Endothelial cell of umbilical vein (primary cell): ENCODE data around the gene IL12B. TPM values are rescaled to one million over a fixed set of nuclear protein-coding genes. Genes with fewer than 3 reads are reported as not detected.

Experiments
- BruUV-seq: library from RNA; stranded (reverse); fragments of 400-500 nt; replicated peaks from 2 replicates; lab custom pipeline; 2021; lab: Mats Ljungman, UMichigan
- CTCF ChIA-PET: fragments of 300-600, 350-600 bp; sonication (Branson Sonifier 250); formaldehyde crosslinking; loops from one replicate; lab custom pipeline; 2021; ENCODE audit warnings: antibody characterized with exemption, inconsistent platforms; lab: Charles Lee
- POLR2A ChIA-PET: fragments of 300-600, 350-600 bp; sonication (Branson Sonifier 250); formaldehyde crosslinking; loops from one replicate; lab custom pipeline; 2021; ENCODE audit warnings: antibody characterized with exemption, inconsistent platforms; lab: Charles Lee
- DNase-seq: peaks from one replicate; pipeline ENCODE4 v3.0.0-alpha.2; 2011; ENCODE audit warnings: low read depth, low spot score
- FAIRE-seq: peaks from 2 replicates; lab custom pipeline; 2011; peaks lifted over from hg19 to GRCh38; lab: Jason Lieb, UNC
- H2AFZ ChIP-seq: 2 replicates; pipeline ENCODE4 v1.6.0; 2012; ENCODE audit warnings: low read depth, low read length, control low read depth, inconsistent platforms
- H3K27ac ChIP-seq: 2 replicates; pipeline ENCODE4 v1.5.1; 2011; ENCODE audit warnings: low read depth, mild to moderate bottlenecking, control low read depth, low read length, moderate library complexity; ENCODE audit not compliant: insufficient read depth
- H3K27me3 ChIP-seq, 2 experiments: 2 replicates each; pipeline versions ENCODE4 v1.6.0 to v1.6.1; 2011; ENCODE audit warnings: low read length in 2 of 2, mixed read lengths in 1 of 2; ENCODE audit not compliant: control insufficient read depth in 2 of 2, insufficient read depth in 2 of 2
- H3K36me3 ChIP-seq, 2 experiments: 2 replicates in 1 of 2; 3 replicates in 1 of 2; pipeline ENCODE4 v1.5.1; 2011; ENCODE audit warnings: low read length in 2 of 2, mild to moderate bottlenecking in 1 of 2, moderate library complexity in 1 of 2; ENCODE audit not compliant: control insufficient read depth in 2 of 2, insufficient read depth in 2 of 2; ENCODE audit errors: extremely low read depth in 1 of 2
- H3K4me1 ChIP-seq: 3 replicates; pipeline ENCODE4 v1.5.1; 2011; ENCODE audit warnings: mild to moderate bottlenecking, low read length; ENCODE audit not compliant: control insufficient read depth, insufficient read depth; ENCODE audit errors: extremely low read depth
- H3K4me2 ChIP-seq: 2 replicates; pipeline ENCODE4 v1.6.1; 2011; ENCODE audit warnings: low read length, control low read depth, mixed read lengths; ENCODE audit not compliant: insufficient read depth
- H3K4me3 ChIP-seq, 3 experiments: fragments of 200-600 bp in 1 of 3; sonication (generic), shearing (Covaris generic) in 1 of 3; replicated peaks in 1 of 3; 2 replicates each; pipeline ENCODE4 v1.5.1; 2011 to 2016; ENCODE audit warnings: control low read depth in 3 of 3, low read length in 3 of 3, mild to moderate bottlenecking in 2 of 3, inconsistent platforms in 1 of 3, low read depth in 1 of 3, moderate library complexity in 1 of 3; ENCODE audit not compliant: insufficient read depth in 1 of 3
- H3K79me2 ChIP-seq: 2 replicates; pipeline ENCODE4 v1.6.0; 2012; ENCODE audit warnings: low read length, inconsistent platforms; ENCODE audit not compliant: control insufficient read depth, insufficient read depth
- H3K9ac ChIP-seq: replicated peaks from 2 replicates; pipeline ENCODE3; 2011; ENCODE audit warnings: low read length, control low read depth; ENCODE audit not compliant: insufficient read depth; ENCODE audit errors: extremely low read depth
- H3K9me1 ChIP-seq: replicated peaks from 3 replicates; pipeline ENCODE4 v1.6.0; 2011; ENCODE audit warnings: mild to moderate bottlenecking, low read length; ENCODE audit not compliant: control insufficient read depth, insufficient read depth; ENCODE audit errors: extremely low read depth
- H3K9me3 ChIP-seq: replicated peaks from 2 replicates; pipeline ENCODE4 v1.5.1; 2012; ENCODE audit warnings: low read length, inconsistent platforms; ENCODE audit not compliant: control insufficient read depth, insufficient read depth
- H4K20me1 ChIP-seq: replicated peaks from 2 replicates; pipeline ENCODE3; 2011; ENCODE audit warnings: mild to moderate bottlenecking, low read length; ENCODE audit not compliant: control insufficient read depth, insufficient read depth; ENCODE audit errors: extremely low read depth
- EZH2 ChIP-seq: IDR thresholded peaks from 2 replicates; pipeline ENCODE4 v1.6.1; 2012; ENCODE audit warnings: borderline replicate concordance, low read depth, mild to moderate bottlenecking, moderate library complexity, low read length, inconsistent platforms; ENCODE audit not compliant: severe bottlenecking
- FOS ChIP-seq: IDR thresholded peaks from 2 replicates; pipeline ENCODE4 v1.6.1; 2011; ENCODE audit warnings: mild to moderate bottlenecking, low read length, moderate library complexity, borderline replicate concordance; ENCODE audit not compliant: insufficient read depth
- GATA2 ChIP-seq: IDR thresholded peaks from 2 replicates; pipeline ENCODE4 v1.7.0; 2011; ENCODE audit warnings: low read depth, mild to moderate bottlenecking, moderate library complexity, mixed read lengths, low read length; ENCODE audit not compliant: insufficient read length, insufficient read depth
- JUN ChIP-seq: IDR thresholded peaks from 2 replicates; pipeline ENCODE4 v1.6.1; 2011; ENCODE audit warnings: borderline replicate concordance, low read depth; ENCODE audit not compliant: insufficient read length, insufficient read depth
- MYC ChIP-seq: IDR thresholded peaks from one replicate; pipeline ENCODE4 v1.6.1; 2011; ENCODE audit warnings: mild to moderate bottlenecking, low read depth, low read length
- POLR2A ChIP-seq: IDR thresholded peaks from 2 replicates; pipeline ENCODE4 v1.6.1; 2012; ENCODE audit warnings: low read depth, mild to moderate bottlenecking, control low read depth, low read length
- POLR2AphosphoS5 ChIP-seq: IDR thresholded peaks from 2 replicates; pipeline ENCODE4 v1.6.1; 2012; ENCODE audit warnings: low read depth, mild to moderate bottlenecking, control low read depth, low read length, moderate library complexity; ENCODE audit not compliant: insufficient read depth
- dilution Hi-C: fragments of 300-500 bp; cut with MboI; formaldehyde crosslinking; loops from one replicate; pipeline ENCODE4 v1.15.0; 2019; ENCODE audit warnings: low sequenced_read_pairs; ENCODE audit not compliant: extremely low pct_ligation_motif_present
- intact Hi-C: fragments of 100-400 bp; cut with micrococcal nuclease; formaldehyde crosslinking; loops from one replicate; pipeline ENCODE4 v1.10.0; 2022
- polyA plus RNA-seq, 4 experiments: library from polyadenylated mRNA; depleted of rRNA in 3 of 4; stranded (reverse) in 3 of 4; unstranded in 1 of 4; fragments of >200 nt; gene quantifications; 2 replicates each; pipeline versions ENCODE4 v1.2.1 to v1.2.3, GENCODE V29; 2011 to 2012; ENCODE audit warnings: missing spikeins in 1 of 4
- total RNA-seq: library from RNA; stranded (reverse); gene quantifications from 2 replicates; pipeline ENCODE4 v1.2.3, GENCODE V29; 2021
- TF ChIP-seq, protein P1 (sequence below), 2 donors: IDR thresholded peaks; 1 replicate in 1 of 2; 2 replicates in 1 of 2; pipeline ENCODE4 v1.5.1; 2011; ENCODE audit warnings: low read length in 2 of 2, mild to moderate bottlenecking in 2 of 2, moderate library complexity in 2 of 2, control low read depth in 1 of 2, inconsistent platforms in 1 of 2, low read depth in 1 of 2; ENCODE audit not compliant: insufficient read depth in 1 of 2; ENCODE audit errors: extremely low read depth in 1 of 2
- TF ChIP-seq, protein P2 (sequence below): IDR thresholded peaks from 2 replicates; pipeline ENCODE4 v1.6.1; 2011; ENCODE audit not compliant: insufficient read depth, insufficient read length

IL12B gene
- total and polyA plus RNA-seq, 2 donors (not counting 3 experiments of a cell fraction or from before 2014, with no cell fraction given), result not detected

GRCh38 chr5:159324986-159325385, 5.3 kb downstream of the IL12B start:
- H3K9ac ChIP-seq, result no peak overlapping the region
- intact Hi-C loops, result no loop called here
- dilution Hi-C loops, result no loop called here
- CTCF ChIA-PET, result interaction anchor here (1.0 to 1.7 kb wide), 2 partner anchors 8 to 168 kb away, joined by 3 to 4 read pairs; no protein-coding TSS in a partner anchor
- no peaks in the 10 kb centered on the region for H3K9me3 ChIP-seq
- H2AFZ ChIP-seq, result no peak overlapping the region
- BruUV-seq, result no TSS peak
- DNase-seq (no peak), FAIRE-seq (no peak)
- H3K27ac ChIP-seq, result no peak overlapping the region
- H3K4me1 ChIP-seq, result no peaks in the 10 kb centered on the region
- no peak overlapping the region for H3K4me2 ChIP-seq
- TF ChIP-seq, protein P1, sequence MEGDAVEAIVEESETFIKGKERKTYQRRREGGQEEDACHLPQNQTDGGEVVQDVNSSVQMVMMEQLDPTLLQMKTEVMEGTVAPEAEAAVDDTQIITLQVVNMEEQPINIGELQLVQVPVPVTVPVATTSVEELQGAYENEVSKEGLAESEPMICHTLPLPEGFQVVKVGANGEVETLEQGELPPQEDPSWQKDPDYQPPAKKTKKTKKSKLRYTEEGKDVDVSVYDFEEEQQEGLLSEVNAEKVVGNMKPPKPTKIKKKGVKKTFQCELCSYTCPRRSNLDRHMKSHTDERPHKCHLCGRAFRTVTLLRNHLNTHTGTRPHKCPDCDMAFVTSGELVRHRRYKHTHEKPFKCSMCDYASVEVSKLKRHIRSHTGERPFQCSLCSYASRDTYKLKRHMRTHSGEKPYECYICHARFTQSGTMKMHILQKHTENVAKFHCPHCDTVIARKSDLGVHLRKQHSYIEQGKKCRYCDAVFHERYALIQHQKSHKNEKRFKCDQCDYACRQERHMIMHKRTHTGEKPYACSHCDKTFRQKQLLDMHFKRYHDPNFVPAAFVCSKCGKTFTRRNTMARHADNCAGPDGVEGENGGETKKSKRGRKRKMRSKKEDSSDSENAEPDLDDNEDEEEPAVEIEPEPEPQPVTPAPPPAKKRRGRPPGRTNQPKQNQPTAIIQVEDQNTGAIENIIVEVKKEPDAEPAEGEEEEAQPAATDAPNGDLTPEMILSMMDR (IDR thresholded peaks at IDR 0.05; ENCODE audit: extremely low read depth in 1 of 2, insufficient read depth in 1 of 2, low read depth in 1 of 2, low read length in 2 of 2), result no peak
- TF ChIP-seq, protein P2, sequence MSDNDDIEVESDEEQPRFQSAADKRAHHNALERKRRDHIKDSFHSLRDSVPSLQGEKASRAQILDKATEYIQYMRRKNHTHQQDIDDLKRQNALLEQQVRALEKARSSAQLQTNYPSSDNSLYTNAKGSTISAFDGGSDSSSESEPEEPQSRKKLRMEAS, result no peak
- no peak for TF ChIP-seq FOS
- no peak for TF ChIP-seq GATA2
- no peak for TF ChIP-seq MYC
- no peak for TF ChIP-seq EZH2
- TF ChIP-seq POLR2A, result no peak
- no peak for TF ChIP-seq JUN
- TF ChIP-seq POLR2AphosphoS5, result no peak
- no peaks in the 10 kb centered on the region for H3K36me3 ChIP-seq
- H3K79me2 ChIP-seq, result no peaks in the 10 kb centered on the region
- H4K20me1 ChIP-seq, result no peaks in the 10 kb centered on the region
- POLR2A ChIA-PET, result no interaction called here
- no peak overlapping the region for H3K4me3 ChIP-seq
- H3K9me1 ChIP-seq, result no peaks in the 10 kb centered on the region
- no peaks in the 10 kb centered on the region for H3K27me3 ChIP-seq
